K562 (cell line): ENCODE results near the gene EML6. TPM values are rescaled to one million over a fixed set of nuclear protein-coding genes. Genes with fewer than 3 reads are reported as not detected.

Source experiments
- ATAC-seq: fragments of 200-7000 bp; cut with Tn5 transposase; 3 replicates; pipeline ENCODE4 v1.9.1; 2020; ENCODE audit warnings: moderate library complexity
- BruUV-seq: library from RNA; stranded (reverse); fragments of 400-500 nt; replicated peaks from 2 replicates; lab custom pipeline; 2021; lab: Mats Ljungman, UMichigan
- CTCF ChIA-PET: fragments of 300-600 bp; formaldehyde crosslinking; extraction: SDS; loops from one replicate; lab custom pipeline; 2021; ENCODE audit warnings: low intra/inter-chr PET ratio; lab: Yijun Ruan, JAX
- POLR2A ChIA-PET: fragments of 300-600, 350-650 bp; sonication (Branson Sonifier 250); formaldehyde crosslinking; extraction: SDS; loops from one replicate; lab custom pipeline; 2021; ENCODE audit warnings: antibody characterized with exemption, inconsistent platforms; lab: Yijun Ruan, JAX
- DNase-seq, 4 experiments: peaks; one replicate each; pipeline versions ENCODE4 v3.0.0 to v3.0.0-alpha.2; 2011 to 2018; ENCODE audit warnings: low spot score in 3 of 4, mixed read lengths in 3 of 4; ENCODE audit errors: extremely low read depth in 1 of 4
- FAIRE-seq: peaks from 2 replicates; lab custom pipeline; 2011; peaks lifted over from hg19 to GRCh38; lab: Jason Lieb, UNC
- H2AFZ ChIP-seq: 2 replicates; pipeline ENCODE4 v1.6.0; 2011; ENCODE audit warnings: low read depth, low read length, control low read depth, inconsistent platforms
- H3K27ac ChIP-seq: fragments of 200-600 bp; 3 replicates; pipeline ENCODE4 v1.8.0; 2011; ENCODE audit warnings: low read depth, mild to moderate bottlenecking, control low read depth, inconsistent platforms, low read length, moderate library complexity, mixed read lengths; ENCODE audit errors: extremely low read depth
- H3K27me3 ChIP-seq, 2 experiments: fragments of 300-600 bp in 1 of 2; 2 replicates in 1 of 2; 3 replicates in 1 of 2; pipeline versions ENCODE4 v1.6.0 to v1.8.0; 2011; ENCODE audit warnings: inconsistent platforms in 2 of 2, low read length in 2 of 2, mild to moderate bottlenecking in 1 of 2, mixed read lengths in 1 of 2, moderate library complexity in 1 of 2; ENCODE audit not compliant: control insufficient read depth in 2 of 2, insufficient read depth in 2 of 2
- H3K36me3 ChIP-seq: fragments of 300-600 bp; 3 replicates; pipeline ENCODE4 v1.8.0; 2011; ENCODE audit warnings: mild to moderate bottlenecking, low read length, inconsistent platforms; ENCODE audit not compliant: control insufficient read depth, insufficient read depth
- H3K4me1 ChIP-seq, 2 experiments: fragments of 200-600 bp in 1 of 2; replicated peaks in 1 of 2; 2 replicates in 1 of 2; 3 replicates in 1 of 2; pipeline versions ENCODE4 v1.5.1 to v1.8.0; 2011; ENCODE audit warnings: inconsistent platforms in 2 of 2, low read length in 2 of 2, mild to moderate bottlenecking in 1 of 2, mixed read lengths in 1 of 2, moderate library complexity in 1 of 2; ENCODE audit not compliant: control insufficient read depth in 2 of 2, insufficient read depth in 2 of 2
- H3K4me2 ChIP-seq: 2 replicates; pipeline ENCODE4 v1.6.1; 2011; ENCODE audit warnings: low read length, control low read depth, inconsistent platforms, mixed read lengths; ENCODE audit not compliant: insufficient read depth
- H3K4me3 ChIP-seq: fragments of 200-600 bp; sonication (generic), shearing (Covaris generic); 2 replicates; pipeline ENCODE4 v1.5.1; 2016; ENCODE audit warnings: control low read depth, inconsistent platforms
- H3K79me2 ChIP-seq: fragments of 200-600 bp; 3 replicates; pipeline ENCODE4 v1.8.0; 2011; ENCODE audit warnings: low read length, inconsistent platforms; ENCODE audit not compliant: control insufficient read depth, insufficient read depth
- H3K9ac ChIP-seq, 2 experiments: 2 replicates each; pipeline versions ENCODE4 v1.6.0 to v1.6.1; 2011; ENCODE audit warnings: low read depth in 2 of 2, low read length in 2 of 2, control low read depth in 1 of 2, inconsistent platforms in 1 of 2, mild to moderate bottlenecking in 1 of 2, mixed read lengths in 1 of 2; ENCODE audit not compliant: insufficient read depth in 1 of 2
- H3K9me1 ChIP-seq: one replicate; pipeline ENCODE4 v1.6.0; 2011; ENCODE audit warnings: inconsistent platforms, mild to moderate bottlenecking, low read length, moderate library complexity; ENCODE audit not compliant: control insufficient read depth, insufficient read depth
- H3K9me3 ChIP-seq: replicated peaks from 2 replicates; pipeline ENCODE4 v1.5.1; 2011; ENCODE audit warnings: low read depth, low read length, inconsistent platforms; ENCODE audit not compliant: control insufficient read depth, insufficient read depth
- H4K20me1 ChIP-seq: replicated peaks from 2 replicates; pipeline ENCODE4 v1.6.1; 2011; ENCODE audit warnings: low read length, inconsistent platforms, mixed read lengths; ENCODE audit not compliant: control insufficient read depth, insufficient read depth
- BRCA1 ChIP-seq, 2 experiments: fragments of 450-650 bp in 1 of 2; sonication (generic) in 1 of 2; formaldehyde crosslinking in 1 of 2; IDR thresholded peaks; 2 replicates each; pipeline versions ENCODE4 v1.5.0 to v1.6.1; 2017 to 2020; ENCODE audit warnings: mild to moderate bottlenecking in 1 of 2, missing genetic modification reagents in 1 of 2
- CBFA2T3 ChIP-seq: fragments of 450-650 bp; IDR thresholded peaks from 2 replicates; pipeline ENCODE4 v1.6.1; 2017
- CREB1 ChIP-seq, 2 experiments: sonication (generic) in 1 of 2; formaldehyde crosslinking in 1 of 2; IDR thresholded peaks; 2 replicates each; pipeline versions ENCODE4 v1.6.1 to v1.8.0; 2012 to 2022; ENCODE audit warnings: inconsistent platforms in 1 of 2, mild to moderate bottlenecking in 1 of 2, missing genetic modification reagents in 1 of 2, moderate library complexity in 1 of 2
- KDM1A ChIP-seq, 2 experiments: fragments of 450-650 bp; IDR thresholded peaks; 2 replicates each; pipeline ENCODE4 v1.6.1; 2016; ENCODE audit warnings: mild to moderate bottlenecking in 2 of 2
- MAFK ChIP-seq: IDR thresholded peaks from 2 replicates; pipeline ENCODE4 v1.6.1; 2011; ENCODE audit warnings: low read length, improper control_type of control experiment
- MTA1 ChIP-seq: fragments of 450-650 bp; IDR thresholded peaks from 2 replicates; pipeline ENCODE4 v1.6.1; 2017; ENCODE audit warnings: borderline replicate concordance
- NFXL1 ChIP-seq: fragments of 450-650 bp; formaldehyde crosslinking; IDR thresholded peaks from 2 replicates; pipeline ENCODE4 v1.4.0; 2021; ENCODE audit warnings: mild to moderate bottlenecking
- NKRF ChIP-seq: fragments of 450-650 bp; IDR thresholded peaks from 2 replicates; pipeline ENCODE4 v1.6.1; 2016; ENCODE audit warnings: borderline replicate concordance
- PBX2 ChIP-seq, 2 experiments: IDR thresholded peaks in 1 of 2; conservative IDR thresholded peaks in 1 of 2; 2 replicates each; pipeline ENCODE4 v1.6.1; 2016; ENCODE audit warnings: low read depth in 2 of 2, mild to moderate bottlenecking in 1 of 2, missing compliant biosample characterization in 1 of 2, missing genetic modification characterization in 1 of 2, moderate library complexity in 1 of 2
- PHB2 ChIP-seq: fragments of 450-650 bp; IDR thresholded peaks from 2 replicates; pipeline ENCODE4 v1.6.1; 2017; ENCODE audit warnings: low read depth
- POLR2A ChIP-seq: fragments of 450-650 bp; conservative IDR thresholded peaks from 2 replicates; pipeline ENCODE4 v1.6.1; 2016
- SETDB1 ChIP-seq: IDR thresholded peaks from one replicate; pipeline ENCODE4 v1.6.1; 2012; ENCODE audit warnings: low read length, control low read depth, inconsistent platforms
- TSC22D4 ChIP-seq: fragments of 450-650 bp; IDR thresholded peaks from 2 replicates; pipeline ENCODE4 v1.6.1; 2016; ENCODE audit warnings: missing genetic modification characterization, missing biosample characterization, control low read depth
- ZNF263 ChIP-seq: sonication (generic); formaldehyde crosslinking; IDR thresholded peaks from 2 replicates; pipeline ENCODE4 v1.8.0; 2022; ENCODE audit warnings: mild to moderate bottlenecking, missing genetic modification reagents, borderline replicate concordance
- ZNF445 ChIP-seq: fragments of 250-450 bp; sonication (Bioruptor Pico); IDR thresholded peaks from 2 replicates; pipeline ENCODE4 v1.4.0; 2020; ENCODE audit warnings: low read depth, mild to moderate bottlenecking, moderate library complexity
- WGBS: fragments of 100-300 bp; shearing (Covaris generic); methylation state at CpG from one replicate; pipeline ENCODE4 v1.1.6; 2016; ENCODE audit warnings: low coverage, mixed read lengths; ENCODE audit not compliant: insufficient coverage; ENCODE audit errors: missing lambda C conversion rate; 5-methylcytosine and 5-hydroxymethylcytosine counted together
- in situ Hi-C: fragments of 300-500 bp; cut with MboI; formaldehyde crosslinking; loops from 4 replicates; pipeline ENCODE4 v1.15.0; 2018; ENCODE audit warnings: inconsistent platforms, mixed read lengths
- intact Hi-C: fragments of 100-400 bp; cut with micrococcal nuclease; formaldehyde crosslinking; loops from 2 replicates; pipeline ENCODE4 v1.14.2; 2022
- polyA plus RNA-seq, 8 experiments: library from polyadenylated mRNA; depleted of rRNA in 4 of 8; stranded (reverse) in 5 of 8; unstranded in 3 of 8; fragments of >200 nt; fragmentation: Nextera tagmentation in 2 of 8; fragmentation: Illumina TruSeq in 1 of 8; extraction: Ambion mirVana in 2 of 8; extraction: Trizol in 1 of 8; gene quantifications; 2 replicates each; pipeline versions ENCODE4 v1.2.1 to v1.2.3, GENCODE V29; 2011 to 2014; ENCODE audit warnings: inconsistent platforms in 1 of 8, missing spikeins in 1 of 8
- total RNA-seq, 7 experiments: library from RNA; depleted of rRNA in 6 of 7; stranded (reverse); fragments of >200 nt in 6 of 7; fragmentation: Illumina TruSeq in 2 of 7; extraction: Trizol in 2 of 7; gene quantifications; 2 replicates each; pipeline versions ENCODE4 v1.2.1 to v1.2.3, GENCODE V29; 2011 to 2021; ENCODE audit warnings: low replicate concordance in 1 of 7

The EML6 gene
- total and polyA plus RNA-seq, 9 of the 15 experiments (the other 6 are each of a cell fraction or from before 2014, with no cell fraction given), result 0.07 to 0.56 (median 0.25) TPM

- no TSS peak for BruUV-seq
- 11% methylated on average over 5 of the region's 5 CpGs for WGBS
- Histone ChIP-seq H3K27ac (no peak overlapping the region), H3K36me3 (no peaks in the 10 kb centered on the region), H2AFZ (no peak overlapping the region), H3K9ac (no peak overlapping the region), H3K9me3 (no peaks in the 10 kb centered on the region), H3K4me2 (no peak overlapping the region), H3K4me1 (peaks cover 0 to 8% of the 10 kb centered on the region in 2 experiments; a peak in 4 of 5 replicates), H3K4me3 (no peak overlapping the region), H3K27me3 (peaks cover 0 to 14% of the 10 kb centered on the region in 2 experiments; a peak in 1 of 5 replicates), H4K20me1 (no peaks in the 10 kb centered on the region), H3K79me2 (no peaks in the 10 kb centered on the region), H3K9me1 (no peaks in the 10 kb centered on the region)
- DNase-seq (no peak), ATAC-seq (0 out of 3 replicates have a peak, but pooled peaks have one; percentile 29), FAIRE-seq (peak; percentile 68)
- ChIA-PET POLR2A (no interaction called here), CTCF (no interaction called here)
- intact Hi-C loops (loop anchor here (5.0 kb wide), 1 partner anchor 107 kb away; no protein-coding TSS in a partner anchor), in situ Hi-C loops (loop anchor here (10.0 kb wide), 1 partner anchor 260 kb away; no protein-coding TSS in a partner anchor)
- TF ChIP-seq PHB2 (no peak), PBX2 (CRISPR knock-in tag; IDR thresholded peaks at IDR 0.05; ENCODE audit: low read depth) (no peak), PBX2 (tag; conservative IDR thresholded peaks at IDR 0.05; ENCODE audit: low read depth) (no peak), KDM1A (IDR thresholded peaks at IDR 0.05) (no peak), NKRF (no peak), ZNF263 (CRISPR knock-in tag) (no peak), BRCA1 (IDR thresholded peaks at IDR 0.05) (no peak), BRCA1 (CRISPR knock-in tag; IDR thresholded peaks at IDR 0.05) (no peak), CREB1 (IDR thresholded peaks at IDR 0.05) (no peak), CREB1 (CRISPR knock-in tag; IDR thresholded peaks at IDR 0.05) (no peak), POLR2A (no peak), SETDB1 (no peak), MTA1 (no peak), ZNF445 (CRISPR knock-in tag) (no peak), CBFA2T3 (no peak), NFXL1 (no peak), TSC22D4 (tag) (no peak), MAFK (no peak)
Observed at GRCh38 chr2:54904836-54905235, 181.4 kb downstream of the EML6 start.
